ENCODE measurements around the gene SIRPB2.

Gene SIRPB2

DNA sequence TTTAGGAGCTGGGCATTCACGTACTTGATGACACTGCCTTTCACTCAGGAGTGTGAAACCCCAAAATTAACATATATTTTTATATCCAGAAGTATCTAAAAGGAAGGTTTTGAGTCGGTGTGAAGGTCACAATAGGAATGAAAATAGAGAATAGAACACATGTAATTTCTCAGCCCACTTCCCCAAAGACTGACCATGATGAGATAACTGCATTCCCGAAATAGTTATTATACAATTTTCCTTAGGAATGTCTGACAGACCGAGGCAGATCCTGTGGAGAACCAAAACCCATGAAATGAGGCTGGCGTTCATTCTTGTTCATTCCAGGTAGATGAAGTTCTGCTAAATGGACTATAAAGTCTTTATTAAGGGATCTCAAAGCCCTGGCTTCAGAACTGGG lies 34.9 kb downstream of the SIRPB2 start:
- Mint-ChIP-seq H3K27ac (no peak overlapping the region), H3K27me3 (ENCODE audit: low read depth) (no peaks in the 10 kb centered on the region), H3K36me3 (ENCODE audit: low read depth) (peaks cover 84% of the 10 kb centered on the region), H3K4me3 (no peak overlapping the region), H3K4me1 (peaks cover 4% of the 10 kb centered on the region), H3K9me3 (no peaks in the 10 kb centered on the region)
- TF ChIP-seq, protein P1, sequence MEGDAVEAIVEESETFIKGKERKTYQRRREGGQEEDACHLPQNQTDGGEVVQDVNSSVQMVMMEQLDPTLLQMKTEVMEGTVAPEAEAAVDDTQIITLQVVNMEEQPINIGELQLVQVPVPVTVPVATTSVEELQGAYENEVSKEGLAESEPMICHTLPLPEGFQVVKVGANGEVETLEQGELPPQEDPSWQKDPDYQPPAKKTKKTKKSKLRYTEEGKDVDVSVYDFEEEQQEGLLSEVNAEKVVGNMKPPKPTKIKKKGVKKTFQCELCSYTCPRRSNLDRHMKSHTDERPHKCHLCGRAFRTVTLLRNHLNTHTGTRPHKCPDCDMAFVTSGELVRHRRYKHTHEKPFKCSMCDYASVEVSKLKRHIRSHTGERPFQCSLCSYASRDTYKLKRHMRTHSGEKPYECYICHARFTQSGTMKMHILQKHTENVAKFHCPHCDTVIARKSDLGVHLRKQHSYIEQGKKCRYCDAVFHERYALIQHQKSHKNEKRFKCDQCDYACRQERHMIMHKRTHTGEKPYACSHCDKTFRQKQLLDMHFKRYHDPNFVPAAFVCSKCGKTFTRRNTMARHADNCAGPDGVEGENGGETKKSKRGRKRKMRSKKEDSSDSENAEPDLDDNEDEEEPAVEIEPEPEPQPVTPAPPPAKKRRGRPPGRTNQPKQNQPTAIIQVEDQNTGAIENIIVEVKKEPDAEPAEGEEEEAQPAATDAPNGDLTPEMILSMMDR (IDR thresholded peaks at IDR 0.05; ENCODE audit: unreplicated experiment in 3 of 3) = no peak

- H3K27me3 Mint-ChIP-seq (ENCODE audit: low read depth) = no peaks in the 10 kb centered on the region
- TF ChIP-seq, protein P1 (IDR thresholded peaks at IDR 0.05; ENCODE audit: unreplicated experiment in 3 of 3) = no peak
- peaks cover 36% of the 10 kb centered on the region for H3K4me1 Mint-ChIP-seq
- H3K4me3 Mint-ChIP-seq = no peak overlapping the region
- H3K36me3 Mint-ChIP-seq (ENCODE audit: low read depth) = peaks cover 73% of the 10 kb centered on the region
- no peaks in the 10 kb centered on the region for H3K9me3 Mint-ChIP-seq
- H3K27ac Mint-ChIP-seq = no peak overlapping the region
Measured at GRCh38 chr20:1450926-1451491, 40.2 kb downstream of the SIRPB2 start.

DNA sequence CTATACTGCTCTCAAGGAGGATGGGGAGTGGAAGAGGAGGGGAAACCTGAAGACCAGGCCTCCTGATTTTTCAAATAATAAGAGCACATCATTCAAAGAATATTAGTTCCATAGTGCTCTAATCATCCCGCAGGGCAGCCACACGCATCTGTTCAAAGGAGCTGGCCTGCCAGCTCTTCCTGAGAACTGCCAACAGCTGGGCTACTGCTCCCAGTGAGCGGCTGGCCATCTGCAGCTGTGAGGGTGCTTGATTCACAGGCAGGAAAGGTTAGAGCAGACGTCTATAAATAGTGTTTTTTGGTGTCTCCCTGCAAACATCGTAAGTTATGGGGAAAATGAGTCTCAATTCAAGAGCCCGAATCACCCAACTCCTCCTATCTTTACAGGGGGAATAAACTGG lies 41.9 kb downstream of the SIRPB2 start:
- Mint-ChIP-seq H3K27ac (peak overlapping the region; percentile 66 to 86 (median 84)), H3K36me3 (ENCODE audit: low read depth) (peaks cover 75% of the 10 kb centered on the region), H3K9me3 (no peaks in the 10 kb centered on the region), H3K4me1 (peaks cover 40% of the 10 kb centered on the region), H3K27me3 (ENCODE audit: low read depth) (no peaks in the 10 kb centered on the region), H3K4me3 (peak overlapping the region in 1 of 3 experiments; percentile 48)
- TF ChIP-seq, protein P1 (IDR thresholded peaks at IDR 0.05; ENCODE audit: unreplicated experiment in 3 of 3) = no peak

GRCh38 chr20:1448081-1448620 lies 43.1 kb downstream of the SIRPB2 start:
- Mint-ChIP-seq H3K27ac (peak overlapping the region; percentile 69 to 89 (median 83)), H3K4me3 (peak overlapping the region in 1 of 3 experiments; percentile 45), H3K4me1 (peaks cover 40% of the 10 kb centered on the region), H3K27me3 (ENCODE audit: low read depth) (no peaks in the 10 kb centered on the region), H3K36me3 (ENCODE audit: low read depth) (peaks cover 74% of the 10 kb centered on the region), H3K9me3 (no peaks in the 10 kb centered on the region)
- TF ChIP-seq, protein P1 (IDR thresholded peaks at IDR 0.05; ENCODE audit: unreplicated experiment in 3 of 3) = no peak

- H3K9me3 Mint-ChIP-seq = no peaks in the 10 kb centered on the region
- no peaks in the 10 kb centered on the region for H3K27me3 Mint-ChIP-seq (ENCODE audit: low read depth)
Measured at GRCh38 chr20:1446536-1446935, 44.7 kb downstream of the SIRPB2 start.

More at GRCh38 chr20:1446536-1446935, 44.7 kb downstream of the SIRPB2 start:
- TF ChIP-seq, protein P1 (IDR thresholded peaks at IDR 0.05; ENCODE audit: unreplicated experiment in 3 of 3) = no peak
- H3K36me3 Mint-ChIP-seq (ENCODE audit: low read depth) = peaks cover 73% of the 10 kb centered on the region
- H3K4me1 Mint-ChIP-seq = peaks cover 38% of the 10 kb centered on the region
- peak overlapping the region in 1 of 3 experiments; percentile 3 for H3K27ac Mint-ChIP-seq
- no peak overlapping the region for H3K4me3 Mint-ChIP-seq

All from nephron (organoid).